ENCODE data around the gene TRPM8.

The TRPM8 gene

GRCh38 chr2:233901884-233902283 lies 15.3 kb upstream of the TRPM8 start:
- no peak overlapping the region for H3K27ac ChIP-seq
- TF ChIP-seq ZFX (IDR thresholded peaks at IDR 0.05; ENCODE audit: borderline replicate concordance): no peak
- TF ChIP-seq CTCF (IDR thresholded peaks at IDR 0.05): no peak

GRCh38 chr2:233905945-233906344 lies 11.2 kb upstream of the TRPM8 start:
- TF ChIP-seq CTCF (IDR thresholded peaks at IDR 0.05): no peak
- no peak for TF ChIP-seq ZFX (IDR thresholded peaks at IDR 0.05; ENCODE audit: borderline replicate concordance)
- H3K27ac ChIP-seq: no peak overlapping the region

- no peak overlapping the region for H3K27ac ChIP-seq
- TF ChIP-seq ZFX (IDR thresholded peaks at IDR 0.05; ENCODE audit: borderline replicate concordance) (no peak), CTCF (IDR thresholded peaks at IDR 0.05) (no peak)
These were observed 9.5 kb upstream of the TRPM8 start for GRCh38 chr2:233907627-233908026.

- TF ChIP-seq ZFX (IDR thresholded peaks at IDR 0.05; ENCODE audit: borderline replicate concordance) (no peak), CTCF (IDR thresholded peaks at IDR 0.05) (no peak)
- no peak overlapping the region for H3K27ac ChIP-seq
These were observed 4.3 kb upstream of the TRPM8 start for GRCh38 chr2:233912691-233913423.

- H3K27ac ChIP-seq: no peak overlapping the region
These were observed 2.0 kb upstream of the TRPM8 start for GRCh38 chr2:233915128-233915527.

GRCh38 chr2:233919319-233919718 lies 2.1 kb downstream of the TRPM8 start:
- TF ChIP-seq ZFX (IDR thresholded peaks at IDR 0.05; ENCODE audit: borderline replicate concordance) (no peak), CTCF (IDR thresholded peaks at IDR 0.05) (no peak)
- no peak overlapping the region for H3K27ac ChIP-seq

More at GRCh38 chr2:233915128-233915527, 2.0 kb upstream of the TRPM8 start:
- TF ChIP-seq CTCF (IDR thresholded peaks at IDR 0.05): peak; percentile 38
- TF ChIP-seq ZFX (IDR thresholded peaks at IDR 0.05; ENCODE audit: borderline replicate concordance): no peak

- H3K27ac ChIP-seq: no peak overlapping the region
- TF ChIP-seq ZFX (IDR thresholded peaks at IDR 0.05; ENCODE audit: borderline replicate concordance): no peak
- TF ChIP-seq CTCF (IDR thresholded peaks at IDR 0.05): no peak
These were observed 2.8 kb downstream of the TRPM8 start for GRCh38 chr2:233919938-233920337.

All from 22Rv1 (cell line).